GM12874 (cell line): ENCODE results near the gene GAK.

ENCODE experiments used
- CTCF ChIP-seq: IDR thresholded peaks from 2 replicates; pipeline ENCODE4 v1.5.1; 2011; ENCODE audit warnings: low read depth, mild to moderate bottlenecking, control low read depth, low read length, moderate library complexity; ENCODE audit not compliant: insufficient read depth

GAK gene

GRCh38 chr4:895596-895995, 36.5 kb downstream of the GAK start:
- no peak for TF ChIP-seq CTCF

GRCh38 chr4:893995-894705, 38.0 kb downstream of the GAK start:
- no peak for TF ChIP-seq CTCF

GRCh38 chr4:893276-893994, 38.7 kb downstream of the GAK start:
- no peak for TF ChIP-seq CTCF

- TF ChIP-seq CTCF = no peak
Measured at GRCh38 chr4:892780-893179, 39.3 kb downstream of the GAK start.

GRCh38 chr4:891747-892146, 40.4 kb downstream of the GAK start:
- TF ChIP-seq CTCF = no peak

GRCh38 chr4:890036-890695, 42.0 kb downstream of the GAK start:
- TF ChIP-seq CTCF = no peak

- no peak for TF ChIP-seq CTCF
Measured at GRCh38 chr4:889516-889915, 42.6 kb downstream of the GAK start.
